RWPE2 (cell line): ENCODE data around the gene CHCHD3.

Experiments used
- ATAC-seq: fragments of 200-7000 bp; cut with Tn5 transposase; 3 replicates; pipeline ENCODE4 v1.9.1; 2021; ENCODE audit warnings: low read depth
- DNase-seq: peaks from one replicate; pipeline ENCODE4 v3.0.0-alpha.2; 2020; ENCODE audit warnings: low spot score
- H3K27ac ChIP-seq: fragments of 450-650 bp; 2 replicates; pipeline ENCODE4 v1.5.1; 2017; ENCODE audit warnings: mild to moderate bottlenecking; ENCODE audit not compliant: poor library complexity, severe bottlenecking
- H3K27me3 ChIP-seq: fragments of 250-450 bp; sonication (Bioruptor Pico); 2 replicates; pipeline ENCODE4 v1.5.1; 2021; ENCODE audit warnings: mild to moderate bottlenecking, moderate library complexity; ENCODE audit not compliant: insufficient read depth, poor library complexity, severe bottlenecking
- H3K36me3 ChIP-seq: fragments of 250-450 bp; sonication (Bioruptor Pico); 2 replicates; pipeline ENCODE4 v1.5.1; 2020; ENCODE audit warnings: low read depth, mild to moderate bottlenecking, moderate library complexity
- H3K4me1 ChIP-seq: fragments of 250-450 bp; sonication (Bioruptor Pico); 2 replicates; pipeline ENCODE4 v1.5.1; 2021; ENCODE audit warnings: mild to moderate bottlenecking, moderate library complexity; ENCODE audit not compliant: insufficient read depth, poor library complexity, severe bottlenecking
- H3K4me3 ChIP-seq: fragments of 250-450 bp; sonication (Bioruptor Pico); 2 replicates; pipeline ENCODE4 v1.5.1; 2021; ENCODE audit warnings: mild to moderate bottlenecking, moderate library complexity; ENCODE audit not compliant: severe bottlenecking
- H3K9me3 ChIP-seq: fragments of 250-450 bp; sonication (Bioruptor Pico); 2 replicates; pipeline ENCODE4 v1.5.1; 2021; ENCODE audit warnings: mild to moderate bottlenecking, moderate library complexity; ENCODE audit not compliant: severe bottlenecking
- TF ChIP-seq, protein P1 (sequence below): fragments of 450-650 bp; IDR thresholded peaks from one replicate; pipeline ENCODE4 v1.5.1; 2017; ENCODE audit warnings: mild to moderate bottlenecking, moderate library complexity; ENCODE audit not compliant: poor library complexity, severe bottlenecking

CHCHD3 gene

GRCh38 chr7:133051066-133051465 is 30.8 kb downstream of the CHCHD3 start:
- Histone ChIP-seq H3K9me3 (no peaks in the 10 kb centered on the region), H3K27ac (no peak overlapping the region), H3K27me3 (no peaks in the 10 kb centered on the region), H3K4me1 (peaks cover 27% of the 10 kb centered on the region), H3K36me3 (peaks cover 7% of the 10 kb centered on the region; the same call in 1 of the 2 replicates), H3K4me3 (no peak overlapping the region)
- TF ChIP-seq, protein P1, sequence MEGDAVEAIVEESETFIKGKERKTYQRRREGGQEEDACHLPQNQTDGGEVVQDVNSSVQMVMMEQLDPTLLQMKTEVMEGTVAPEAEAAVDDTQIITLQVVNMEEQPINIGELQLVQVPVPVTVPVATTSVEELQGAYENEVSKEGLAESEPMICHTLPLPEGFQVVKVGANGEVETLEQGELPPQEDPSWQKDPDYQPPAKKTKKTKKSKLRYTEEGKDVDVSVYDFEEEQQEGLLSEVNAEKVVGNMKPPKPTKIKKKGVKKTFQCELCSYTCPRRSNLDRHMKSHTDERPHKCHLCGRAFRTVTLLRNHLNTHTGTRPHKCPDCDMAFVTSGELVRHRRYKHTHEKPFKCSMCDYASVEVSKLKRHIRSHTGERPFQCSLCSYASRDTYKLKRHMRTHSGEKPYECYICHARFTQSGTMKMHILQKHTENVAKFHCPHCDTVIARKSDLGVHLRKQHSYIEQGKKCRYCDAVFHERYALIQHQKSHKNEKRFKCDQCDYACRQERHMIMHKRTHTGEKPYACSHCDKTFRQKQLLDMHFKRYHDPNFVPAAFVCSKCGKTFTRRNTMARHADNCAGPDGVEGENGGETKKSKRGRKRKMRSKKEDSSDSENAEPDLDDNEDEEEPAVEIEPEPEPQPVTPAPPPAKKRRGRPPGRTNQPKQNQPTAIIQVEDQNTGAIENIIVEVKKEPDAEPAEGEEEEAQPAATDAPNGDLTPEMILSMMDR: peak; percentile 8
- no peak for ATAC-seq
- no peak for DNase-seq

- DNase-seq: no peak
- H3K36me3 ChIP-seq: peaks cover 7% of the 10 kb centered on the region; the same call in 1 of the 2 replicates
- TF ChIP-seq, protein P1: no peak
These were observed 31.5 kb downstream of the CHCHD3 start for GRCh38 chr7:133050200-133050995.

GRCh38 chr7:133048589-133048988 is 33.3 kb downstream of the CHCHD3 start:
- peaks cover 7% of the 10 kb centered on the region; the same call in 1 of the 2 replicates for H3K36me3 ChIP-seq
- H3K4me3 ChIP-seq: no peak overlapping the region
- TF ChIP-seq, protein P1: no peak
- peaks cover 14% of the 10 kb centered on the region for H3K4me1 ChIP-seq
- H3K27ac ChIP-seq: no peak overlapping the region
- H3K9me3 ChIP-seq: no peaks in the 10 kb centered on the region
- no peak for ATAC-seq
- no peak for DNase-seq
- no peaks in the 10 kb centered on the region for H3K27me3 ChIP-seq

More at GRCh38 chr7:133050200-133050995, 31.5 kb downstream of the CHCHD3 start:
- Histone ChIP-seq H3K27me3 (no peaks in the 10 kb centered on the region), H3K27ac (no peak overlapping the region), H3K4me1 (peaks cover 27% of the 10 kb centered on the region), H3K9me3 (no peaks in the 10 kb centered on the region), H3K4me3 (no peak overlapping the region)
- no peak for ATAC-seq

GRCh38 chr7:133047321-133047720 is 34.6 kb downstream of the CHCHD3 start:
- Histone ChIP-seq H3K27me3 (no peaks in the 10 kb centered on the region), H3K9me3 (no peaks in the 10 kb centered on the region), H3K36me3 (peaks cover 7% of the 10 kb centered on the region; the same call in 1 of the 2 replicates), H3K27ac (no peak overlapping the region), H3K4me3 (no peak overlapping the region), H3K4me1 (peaks cover under 1% of the 10 kb centered on the region)
- ATAC-seq (no peak), DNase-seq (no peak)
- TF ChIP-seq, protein P1: no peak
